Urinary bladder (tissue), 4 donors: ENCODE data around the gene CDK5. TPM values are rescaled to one million over a fixed set of nuclear protein-coding genes. Genes with fewer than 3 reads are reported as not detected.
A peak's percentile ranks its signal among the peaks of the same experiment; 100 is the strongest.

Source experiments
- DNase-seq: peaks from one replicate; pipeline ENCODE4 v3.0.0-alpha.2; 2015; ENCODE audit errors: extremely low spot score
- H3K27ac ChIP-seq: one replicate; pipeline ENCODE4 v1.5.1; 2013; ENCODE audit warnings: low read depth, mild to moderate bottlenecking, moderate library complexity
- H3K36me3 ChIP-seq: one replicate; pipeline ENCODE4 v1.6.1; 2013; ENCODE audit warnings: mild to moderate bottlenecking, moderate library complexity; ENCODE audit not compliant: insufficient read depth
- H3K4me1 ChIP-seq: one replicate; pipeline ENCODE4 v1.6.1; 2013; ENCODE audit warnings: mild to moderate bottlenecking, moderate library complexity; ENCODE audit not compliant: insufficient read depth
- H3K4me3 ChIP-seq: one replicate; pipeline ENCODE4 v1.5.1; 2013; ENCODE audit warnings: low read depth, low read length
- WGBS: extraction: QIAGEN DNeasy Blood & Tissue Kit; methylation state at CpG from one replicate; pipeline ENCODE4 v1.1.7; 2013; 5-methylcytosine and 5-hydroxymethylcytosine counted together
- polyA plus RNA-seq: library from polyadenylated mRNA; stranded (reverse); fragments of 200-250 nt; gene quantifications from one replicate; pipeline ENCODE4 v1.2.3, GENCODE V29; 2013
- total RNA-seq: library from RNA; depleted of rRNA; stranded (reverse); fragments of >200 nt; gene quantifications from one replicate; pipeline ENCODE4 v1.2.3, GENCODE V29; 2014
- donor health status: healthy with polysubstance abuse.
- donor health status: healthy.

CDK5 gene
- total RNA-seq (6.7 TPM), polyA plus RNA-seq (9.4 TPM)

- H3K36me3 ChIP-seq: no peaks in the 10 kb centered on the region
- H3K4me3 ChIP-seq: peak within 1 kb of the TSS; percentile 57
- peak within 1 kb of the TSS; percentile 98 for H3K27ac ChIP-seq
- under 1% methylated on average over 30 of the region's 30 CpGs for WGBS
- no peaks in the 10 kb centered on the region for H3K4me1 ChIP-seq
- DNase-seq: no peak
These were observed at the start of gene CDK5 for GRCh38 chr7:151057506-151057988. Gene CDK5, minus strand, starts transcription at chr7:151057897. Its CDS starts 49 bp downstream, at chr7:151057848.

DNA sequence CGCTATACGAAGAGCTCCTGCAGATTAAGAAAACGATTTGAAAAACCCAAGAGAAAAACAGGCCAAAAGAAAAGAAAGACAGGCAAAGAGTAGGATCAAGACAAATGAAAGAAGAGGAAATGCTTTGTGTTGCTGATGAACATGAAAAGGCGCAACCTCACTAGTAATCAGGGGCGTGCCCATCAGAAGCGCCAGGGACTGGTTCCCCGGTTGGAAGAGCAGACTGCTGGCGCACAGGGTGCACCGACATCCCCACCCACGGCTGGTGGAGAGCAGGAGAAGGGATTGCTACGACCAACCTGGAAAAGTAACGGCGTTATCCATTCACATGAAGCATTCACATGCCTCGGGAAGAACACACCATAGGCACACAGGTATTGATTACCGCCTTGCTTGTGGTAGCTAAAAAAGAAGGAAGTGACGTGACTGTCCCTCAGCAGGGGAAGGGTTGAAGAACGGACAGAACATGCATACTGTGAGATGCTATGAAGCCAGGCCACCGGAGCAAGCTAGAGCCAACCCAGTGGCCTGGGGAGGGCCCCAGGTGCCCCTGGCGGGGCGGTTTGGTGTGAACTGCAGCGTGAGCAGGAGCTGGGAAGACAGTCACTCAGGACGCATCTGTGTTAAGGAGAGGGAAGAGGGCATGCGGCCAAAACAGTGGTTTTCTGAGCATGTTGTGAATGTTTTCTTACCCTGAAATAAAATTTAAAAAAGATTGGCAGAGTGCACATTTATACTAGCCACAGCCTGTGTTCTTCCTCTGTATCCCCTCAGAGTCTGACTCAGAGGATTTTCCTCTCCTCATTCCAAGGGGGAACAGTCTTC, 46.9 kb upstream of the CDK5 start:
- DNase-seq: no peak
- Histone ChIP-seq H3K27ac (no peak overlapping the region), H3K4me3 (no peak overlapping the region), H3K36me3 (no peaks in the 10 kb centered on the region), H3K4me1 (no peaks in the 10 kb centered on the region)
- 72% methylated on average over 23 of the region's 23 CpGs for WGBS

DNA sequence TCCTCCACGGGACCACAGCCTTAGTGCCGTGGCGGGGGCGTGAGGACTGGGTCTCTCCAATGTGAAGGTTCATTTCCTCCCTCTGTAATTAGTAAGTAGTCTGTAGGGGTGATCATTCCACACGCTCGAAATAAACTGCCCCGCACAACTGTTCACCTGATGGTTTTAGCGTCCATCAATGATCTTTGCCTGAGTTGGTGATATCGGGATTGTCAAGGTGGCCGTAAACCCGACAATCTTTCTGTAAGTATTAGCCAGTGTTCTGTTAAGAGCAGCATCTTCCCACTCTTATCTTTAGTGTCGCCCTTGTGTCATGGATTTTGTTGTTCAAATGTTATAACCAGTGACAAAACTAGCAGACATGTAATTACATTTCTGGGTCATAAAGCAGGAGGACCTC, 46.3 kb upstream of the CDK5 start:
- Histone ChIP-seq H3K36me3 (no peaks in the 10 kb centered on the region), H3K4me1 (no peaks in the 10 kb centered on the region), H3K27ac (no peak overlapping the region), H3K4me3 (no peak overlapping the region)
- DNase-seq: no peak
- 77% methylated on average over 12 of the region's 12 CpGs for WGBS

GRCh38 chr7:151102991-151103390, 45.3 kb upstream of the CDK5 start:
- H3K4me3 ChIP-seq: no peak overlapping the region
- no peaks in the 10 kb centered on the region for H3K36me3 ChIP-seq
- no peaks in the 10 kb centered on the region for H3K4me1 ChIP-seq
- 84% methylated on average over 3 of the region's 3 CpGs for WGBS
- DNase-seq: no peak
- no peak overlapping the region for H3K27ac ChIP-seq

DNA sequence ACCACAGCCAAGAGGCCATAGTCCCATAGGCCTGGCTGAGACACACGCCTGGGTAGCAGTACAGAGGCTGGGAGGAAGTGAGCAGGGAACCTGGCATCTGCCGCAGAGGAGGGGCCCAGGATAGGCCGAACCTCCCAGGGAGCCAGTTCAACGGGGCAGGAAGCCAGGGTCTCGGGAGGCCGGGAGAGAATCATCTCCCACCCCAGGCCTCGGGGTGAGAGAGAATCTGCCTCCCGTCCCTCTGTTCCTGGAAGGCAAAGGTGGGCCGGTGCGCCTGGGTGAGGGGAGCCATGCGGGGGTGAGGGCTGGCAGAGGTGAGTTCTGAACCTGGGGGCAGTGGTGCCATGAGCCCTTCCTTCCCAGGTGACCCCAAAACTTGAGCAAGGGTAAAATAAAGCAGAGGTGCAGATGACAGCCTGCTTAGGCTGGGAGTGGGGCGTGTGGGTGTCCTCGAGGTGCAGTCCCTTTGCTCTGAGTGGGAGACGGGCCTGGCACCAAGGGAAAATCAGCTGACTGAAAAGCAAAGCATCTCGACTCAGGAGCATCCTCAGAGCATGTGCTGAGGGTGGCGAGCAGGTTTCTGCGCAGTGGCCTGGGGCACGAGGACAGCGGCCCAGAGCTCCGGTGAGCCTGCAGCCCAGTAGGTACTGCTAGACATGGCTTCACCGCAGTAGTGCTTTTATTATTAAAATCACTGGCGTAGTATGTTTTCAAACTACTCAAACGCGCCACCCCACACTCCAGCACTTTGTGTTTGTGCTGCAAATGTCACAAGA, 44.1 kb upstream of the CDK5 start:
- Histone ChIP-seq H3K4me3 (no peak overlapping the region), H3K36me3 (no peaks in the 10 kb centered on the region), H3K4me1 (no peaks in the 10 kb centered on the region), H3K27ac (no peak overlapping the region)
- DNase-seq: no peak
- WGBS: 76% methylated on average over 24 of the region's 24 CpGs

- whole genome bisulfite sequencing: 90% methylated on average over 10 of the region's 10 CpGs
- Histone ChIP-seq H3K4me1 (no peaks in the 10 kb centered on the region), H3K36me3 (no peaks in the 10 kb centered on the region), H3K27ac (no peak overlapping the region), H3K4me3 (no peak overlapping the region)
- DNase-seq: no peak
These were observed 43.2 kb upstream of the CDK5 start for GRCh38 chr7:151100921-151101320.

- no peak overlapping the region for H3K27ac ChIP-seq
- 69% methylated on average over 20 of the region's 20 CpGs for WGBS
- DNase-seq: no peak
- H3K36me3 ChIP-seq: no peaks in the 10 kb centered on the region
- H3K4me1 ChIP-seq: no peaks in the 10 kb centered on the region
- no peak overlapping the region for H3K4me3 ChIP-seq
These were observed 42.0 kb upstream of the CDK5 start for GRCh38 chr7:151099486-151100211.

DNA sequence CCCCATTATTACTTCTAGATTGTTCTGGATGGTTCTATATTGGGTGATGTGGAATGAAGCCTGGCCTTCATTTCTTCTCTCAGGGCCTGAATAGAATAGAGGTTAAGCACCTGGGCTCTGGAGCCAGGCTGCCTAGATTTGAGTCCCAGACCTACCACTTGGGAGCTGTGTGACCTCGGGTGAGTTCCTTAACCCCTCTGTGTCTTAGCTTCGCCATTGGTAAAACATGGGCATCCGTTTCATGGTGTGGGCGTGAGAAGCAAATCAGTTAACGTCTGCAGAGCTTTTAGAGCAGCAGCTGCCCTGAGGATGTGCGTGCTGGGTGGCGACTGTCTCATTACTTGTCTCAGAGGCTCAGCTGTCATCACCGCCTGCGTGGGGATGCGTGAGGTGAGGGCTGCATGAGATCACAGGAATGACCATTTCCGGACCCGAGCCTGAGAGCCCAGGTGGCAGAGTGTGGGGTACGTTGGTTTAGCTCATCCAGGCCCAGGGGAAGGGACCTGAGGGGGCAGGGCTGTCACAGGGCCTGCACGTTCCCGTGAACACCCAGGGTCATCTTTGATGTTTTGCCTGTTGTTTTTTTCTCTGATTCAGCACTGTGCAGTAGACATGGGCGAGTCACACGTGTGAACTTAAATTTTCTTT, 38.3 kb upstream of the CDK5 start:
- no peak for DNase-seq
- no peaks in the 10 kb centered on the region for H3K4me1 ChIP-seq
- no peak overlapping the region for H3K4me3 ChIP-seq
- WGBS: 84% methylated on average over 17 of the region's 17 CpGs
- no peak overlapping the region for H3K27ac ChIP-seq
- H3K36me3 ChIP-seq: no peaks in the 10 kb centered on the region

- 67% methylated on average over 10 of the region's 10 CpGs for WGBS
- H3K4me3 ChIP-seq: no peak overlapping the region
- no peaks in the 10 kb centered on the region for H3K4me1 ChIP-seq
- DNase-seq: no peak
- no peaks in the 10 kb centered on the region for H3K36me3 ChIP-seq
- no peak overlapping the region for H3K27ac ChIP-seq
These were observed 37.6 kb upstream of the CDK5 start for GRCh38 chr7:151095123-151095797.

DNA sequence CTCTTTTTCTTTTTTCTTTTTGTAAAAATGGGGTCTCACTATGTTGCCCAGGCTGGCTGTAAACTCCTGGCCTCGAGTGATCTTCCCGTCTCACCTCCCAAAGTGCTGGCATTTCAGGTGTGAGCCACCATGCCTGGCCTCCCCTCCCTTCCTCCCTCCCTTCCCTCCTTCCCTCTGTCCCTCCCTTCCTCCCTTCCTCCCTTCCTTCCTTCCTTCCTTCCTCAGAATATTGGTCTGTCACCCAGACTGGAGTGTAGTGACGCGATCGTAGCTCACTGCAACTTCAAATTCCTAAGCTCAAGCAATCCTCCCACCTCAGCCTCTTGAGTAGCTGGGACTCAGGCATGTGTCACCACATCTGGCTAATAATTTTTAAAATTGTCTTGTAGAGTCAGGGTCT, 37.0 kb upstream of the CDK5 start:
- WGBS: 85% methylated on average over 5 of the region's 5 CpGs
- H3K36me3 ChIP-seq: no peaks in the 10 kb centered on the region
- DNase-seq: no peak
- no peaks in the 10 kb centered on the region for H3K4me1 ChIP-seq
- H3K4me3 ChIP-seq: no peak overlapping the region
- no peak overlapping the region for H3K27ac ChIP-seq

GRCh38 chr7:151093748-151094147, 36.1 kb upstream of the CDK5 start:
- no peak overlapping the region for H3K4me3 ChIP-seq
- no peak overlapping the region for H3K27ac ChIP-seq
- no peaks in the 10 kb centered on the region for H3K36me3 ChIP-seq
- DNase-seq: no peak
- H3K4me1 ChIP-seq: no peaks in the 10 kb centered on the region
- WGBS: 94% methylated on average over 6 of the region's 6 CpGs

- H3K36me3 ChIP-seq: no peaks in the 10 kb centered on the region
- H3K4me1 ChIP-seq: no peaks in the 10 kb centered on the region
- WGBS: 88% methylated on average over 14 of the region's 14 CpGs
- no peak overlapping the region for H3K27ac ChIP-seq
- no peak for DNase-seq
- no peak overlapping the region for H3K4me3 ChIP-seq
These were observed 34.3 kb upstream of the CDK5 start for GRCh38 chr7:151091988-151092387.

- H3K27ac ChIP-seq: no peak overlapping the region
- no peaks in the 10 kb centered on the region for H3K4me1 ChIP-seq
- no peak for DNase-seq
- WGBS: 59% methylated on average over 6 of the region's 6 CpGs
- no peak overlapping the region for H3K4me3 ChIP-seq
- no peaks in the 10 kb centered on the region for H3K36me3 ChIP-seq
These were observed 33.7 kb upstream of the CDK5 start for GRCh38 chr7:151091431-151091830.
